ENCODE data around the gene MICAL3.

- TF ChIP-seq CTCF (IDR thresholded peaks at IDR 0.05) (no peak), POLR2A (IDR thresholded peaks at IDR 0.05) (no peak)
Measured at GRCh38 chr22:17780741-17781318, 243.5 kb downstream of the MICAL3 start.
